Neutrophil (primary cell): ENCODE measurements around the gene RAB39A.

Experiments
- H3K27ac ChIP-seq: fragments of 200-600 bp; sonication (generic); 2 replicates; pipeline ENCODE4 v1.5.1; 2016; ENCODE audit warnings: mild to moderate bottlenecking, moderate library complexity
- H3K27me3 ChIP-seq: fragments of 200-600 bp; sonication (generic); 2 replicates; pipeline ENCODE4 v1.6.0; 2016; ENCODE audit warnings: mild to moderate bottlenecking
- H3K36me3 ChIP-seq: fragments of 200-600 bp; sonication (generic); 2 replicates; pipeline ENCODE4 v1.5.1; 2017
- H3K4me1 ChIP-seq, 2 experiments: fragments of 200-600 bp in 1 of 2; sonication (generic) in 1 of 2; 1 replicate in 1 of 2; 2 replicates in 1 of 2; pipeline versions ENCODE4 v1.5.1 to v1.6.1; 2013 to 2016; ENCODE audit warnings: low read depth in 1 of 2, low read length in 1 of 2, mild to moderate bottlenecking in 1 of 2, moderate library complexity in 1 of 2; ENCODE audit not compliant: control insufficient read depth in 1 of 2, insufficient read depth in 1 of 2
- H3K4me3 ChIP-seq, 2 experiments: fragments of 200-600 bp in 1 of 2; sonication (generic) in 1 of 2; 1 replicate in 1 of 2; 2 replicates in 1 of 2; pipeline ENCODE4 v1.5.1; 2013 to 2016; ENCODE audit warnings: low read depth in 1 of 2, low read length in 1 of 2, mild to moderate bottlenecking in 1 of 2, moderate library complexity in 1 of 2
- H3K9me3 ChIP-seq: fragments of 200-600 bp; sonication (generic); 2 replicates; pipeline ENCODE4 v1.5.1; 2016
- TF ChIP-seq, protein P1 (sequence below): fragments of 200-600 bp; sonication (generic); IDR thresholded peaks from 2 replicates; pipeline ENCODE4 v1.5.1; 2016; ENCODE audit warnings: antibody characterized with exemption

RAB39A gene

DNA sequence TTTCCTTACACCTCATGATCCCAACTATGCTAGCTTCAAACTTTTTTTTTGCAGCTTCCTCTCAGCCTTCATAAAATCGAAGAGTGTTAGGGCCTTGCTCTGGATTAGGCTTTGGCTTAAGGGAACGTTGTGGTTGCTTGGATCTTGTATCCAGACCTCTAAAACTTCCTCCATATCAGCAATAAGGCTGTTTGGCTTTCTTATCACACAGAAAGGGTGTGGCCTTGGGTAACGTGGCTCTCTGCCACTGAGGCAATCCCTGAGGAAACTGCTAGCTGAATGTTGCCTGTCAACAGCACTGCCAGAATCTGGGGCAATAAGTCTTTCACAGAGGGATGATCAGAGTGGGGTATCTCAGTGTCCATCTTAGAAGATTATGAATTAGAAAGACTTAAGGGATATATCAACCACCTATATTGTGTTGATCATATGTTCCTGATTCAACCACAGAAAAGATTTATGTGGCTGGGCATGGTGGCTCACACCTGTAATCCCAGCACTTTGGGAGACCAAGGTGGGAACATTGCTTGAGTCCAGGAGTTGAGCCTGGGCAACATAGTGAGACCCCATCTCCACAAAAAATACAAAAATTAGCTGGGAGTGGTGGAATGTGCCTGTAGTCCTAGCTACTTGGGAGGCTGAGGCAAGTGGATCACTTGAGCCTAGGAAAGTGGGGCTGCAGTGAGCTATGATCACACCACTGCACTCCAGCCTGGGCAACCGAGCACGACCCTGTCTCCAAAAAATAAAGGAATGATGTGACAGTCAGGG lies 67.9 kb downstream of the RAB39A start:
- H3K4me1 ChIP-seq, result no peaks in the 10 kb centered on the region
- H3K4me3 ChIP-seq, result no peak overlapping the region
- TF ChIP-seq, protein P1, sequence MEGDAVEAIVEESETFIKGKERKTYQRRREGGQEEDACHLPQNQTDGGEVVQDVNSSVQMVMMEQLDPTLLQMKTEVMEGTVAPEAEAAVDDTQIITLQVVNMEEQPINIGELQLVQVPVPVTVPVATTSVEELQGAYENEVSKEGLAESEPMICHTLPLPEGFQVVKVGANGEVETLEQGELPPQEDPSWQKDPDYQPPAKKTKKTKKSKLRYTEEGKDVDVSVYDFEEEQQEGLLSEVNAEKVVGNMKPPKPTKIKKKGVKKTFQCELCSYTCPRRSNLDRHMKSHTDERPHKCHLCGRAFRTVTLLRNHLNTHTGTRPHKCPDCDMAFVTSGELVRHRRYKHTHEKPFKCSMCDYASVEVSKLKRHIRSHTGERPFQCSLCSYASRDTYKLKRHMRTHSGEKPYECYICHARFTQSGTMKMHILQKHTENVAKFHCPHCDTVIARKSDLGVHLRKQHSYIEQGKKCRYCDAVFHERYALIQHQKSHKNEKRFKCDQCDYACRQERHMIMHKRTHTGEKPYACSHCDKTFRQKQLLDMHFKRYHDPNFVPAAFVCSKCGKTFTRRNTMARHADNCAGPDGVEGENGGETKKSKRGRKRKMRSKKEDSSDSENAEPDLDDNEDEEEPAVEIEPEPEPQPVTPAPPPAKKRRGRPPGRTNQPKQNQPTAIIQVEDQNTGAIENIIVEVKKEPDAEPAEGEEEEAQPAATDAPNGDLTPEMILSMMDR, result no peak
- H3K9me3 ChIP-seq, result no peaks in the 10 kb centered on the region
- no peaks in the 10 kb centered on the region for H3K27me3 ChIP-seq
- no peak overlapping the region for H3K27ac ChIP-seq
- H3K36me3 ChIP-seq, result no peaks in the 10 kb centered on the region

DNA sequence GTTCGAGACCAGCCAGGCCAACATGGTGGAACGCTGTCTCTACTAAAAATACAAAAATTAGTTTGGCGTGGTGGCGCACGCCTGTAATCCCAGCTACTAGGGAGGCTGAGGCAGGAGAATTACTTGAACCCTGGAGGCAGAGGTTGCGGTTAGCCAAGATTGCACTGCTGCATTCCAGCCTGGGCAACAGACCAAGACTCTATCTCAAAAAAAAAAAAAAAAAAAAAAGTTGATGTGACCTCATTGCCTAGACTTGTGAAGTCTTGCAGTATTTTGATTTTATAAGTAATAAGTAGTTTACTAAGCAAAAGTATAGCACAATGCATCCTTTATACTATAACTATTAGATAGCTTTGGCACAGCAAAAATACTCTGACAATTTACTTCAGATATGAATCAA lies 70.5 kb downstream of the RAB39A start:
- Histone ChIP-seq H3K27ac (no peak overlapping the region), H3K36me3 (no peaks in the 10 kb centered on the region), H3K9me3 (no peaks in the 10 kb centered on the region), H3K27me3 (no peaks in the 10 kb centered on the region), H3K4me3 (no peak overlapping the region), H3K4me1 (no peaks in the 10 kb centered on the region)
- TF ChIP-seq, protein P1, result no peak

DNA sequence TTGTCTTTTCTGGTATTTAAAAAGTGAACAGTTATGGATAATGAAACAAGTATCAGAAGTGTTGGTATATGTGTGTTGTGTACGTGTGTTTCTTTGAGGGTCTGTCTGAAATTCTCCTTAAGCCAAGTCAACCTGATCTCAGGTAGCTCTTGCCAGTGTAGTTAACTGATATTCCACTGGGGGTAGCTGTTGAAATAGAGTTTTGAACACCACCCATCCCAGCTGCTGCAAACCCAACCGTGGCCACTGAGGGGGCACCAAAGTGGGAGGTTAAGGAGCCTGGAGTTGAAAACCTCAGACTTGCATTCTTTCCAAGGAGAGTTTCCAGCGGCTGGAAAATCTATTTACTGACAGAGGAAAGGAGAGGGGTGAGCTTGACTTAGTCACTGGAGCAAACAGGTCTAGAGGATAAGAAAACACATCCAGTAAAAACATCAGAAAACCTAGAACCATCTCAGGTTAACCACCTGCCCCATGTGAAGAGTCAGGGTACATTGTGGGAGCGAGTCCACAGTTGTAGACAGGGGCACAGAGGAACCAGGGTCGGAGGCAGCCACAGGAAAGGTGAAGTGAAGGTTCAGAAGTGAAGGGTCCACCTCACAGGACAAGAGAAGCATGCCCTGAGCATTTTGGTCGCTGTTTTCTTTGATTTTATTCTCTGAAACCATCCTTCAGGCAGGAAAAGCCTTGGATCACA lies 71.7 kb downstream of the RAB39A start:
- H3K4me1 ChIP-seq, result no peaks in the 10 kb centered on the region
- H3K27me3 ChIP-seq, result no peaks in the 10 kb centered on the region
- H3K9me3 ChIP-seq, result no peaks in the 10 kb centered on the region
- no peak overlapping the region for H3K27ac ChIP-seq
- no peak overlapping the region for H3K4me3 ChIP-seq
- TF ChIP-seq, protein P1, result no peak
- no peaks in the 10 kb centered on the region for H3K36me3 ChIP-seq

DNA sequence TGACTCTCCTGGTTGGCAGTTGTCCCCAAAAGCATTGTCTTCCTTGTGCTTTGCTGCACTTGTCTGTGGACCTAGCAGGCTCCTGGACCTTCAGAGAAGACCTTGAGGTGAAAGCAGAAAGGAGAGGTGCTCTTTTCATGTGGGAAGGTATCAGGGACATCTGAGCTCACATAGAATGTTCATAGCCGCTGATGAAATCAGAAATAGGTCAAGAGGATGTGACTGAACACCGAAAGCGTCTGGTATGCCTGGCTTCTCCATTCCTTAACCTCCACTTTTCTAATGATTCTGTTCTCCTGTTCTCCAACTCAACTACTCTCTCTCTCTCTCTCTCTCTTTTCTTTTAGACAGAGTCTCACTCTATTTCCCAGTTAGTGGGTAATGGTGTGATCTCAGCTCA lies 74.2 kb downstream of the RAB39A start:
- no peak overlapping the region for H3K4me3 ChIP-seq
- TF ChIP-seq, protein P1, result no peak
- H3K27me3 ChIP-seq, result no peaks in the 10 kb centered on the region
- H3K4me1 ChIP-seq, result no peaks in the 10 kb centered on the region
- no peaks in the 10 kb centered on the region for H3K36me3 ChIP-seq
- no peaks in the 10 kb centered on the region for H3K9me3 ChIP-seq
- H3K27ac ChIP-seq, result no peak overlapping the region

DNA sequence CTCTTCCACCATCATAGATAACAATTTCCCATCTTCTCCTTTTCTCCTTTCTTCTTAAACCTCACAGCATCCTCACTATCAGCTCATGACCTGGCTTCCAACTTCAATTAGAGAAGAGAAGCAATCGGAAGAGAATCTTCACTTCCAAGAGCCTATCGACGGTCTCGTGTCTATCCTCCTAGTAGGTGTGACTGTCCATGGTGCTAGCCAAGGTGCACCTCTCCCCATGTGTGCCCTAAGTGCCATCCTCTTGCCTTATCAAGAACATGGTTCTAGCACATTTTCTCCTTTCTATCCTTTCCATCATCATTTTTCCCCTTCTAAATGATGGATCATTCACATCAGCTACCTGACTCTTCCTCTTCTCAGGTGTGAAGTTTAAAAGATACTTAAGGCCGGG lies 75.4 kb downstream of the RAB39A start:
- TF ChIP-seq, protein P1, result no peak
- no peak overlapping the region for H3K4me3 ChIP-seq
- H3K27me3 ChIP-seq, result no peaks in the 10 kb centered on the region
- peaks cover 0 to 3% of the 10 kb centered on the region in 2 experiments for H3K4me1 ChIP-seq
- no peak overlapping the region for H3K27ac ChIP-seq
- no peaks in the 10 kb centered on the region for H3K9me3 ChIP-seq
- no peaks in the 10 kb centered on the region for H3K36me3 ChIP-seq
